M059J (cell line): ENCODE results near the gene SLC8A1. TPM values are rescaled to one million over a fixed set of nuclear protein-coding genes. Genes with fewer than 3 reads are reported as not detected.

Source experiments
- DNase-seq: peaks from one replicate; pipeline ENCODE4 v3.0.0-alpha.2; 2012; ENCODE audit warnings: low read depth
- total RNA-seq: library from RNA; depleted of rRNA; stranded (reverse); fragments of >200 nt; shearing (Covaris generic); gene quantifications from 2 replicates; pipeline ENCODE4 v1.2.3, GENCODE V29; 2014

SLC8A1 gene
- total RNA-seq, 1 experiment from 2014 or later, result 1.9 TPM

DNA sequence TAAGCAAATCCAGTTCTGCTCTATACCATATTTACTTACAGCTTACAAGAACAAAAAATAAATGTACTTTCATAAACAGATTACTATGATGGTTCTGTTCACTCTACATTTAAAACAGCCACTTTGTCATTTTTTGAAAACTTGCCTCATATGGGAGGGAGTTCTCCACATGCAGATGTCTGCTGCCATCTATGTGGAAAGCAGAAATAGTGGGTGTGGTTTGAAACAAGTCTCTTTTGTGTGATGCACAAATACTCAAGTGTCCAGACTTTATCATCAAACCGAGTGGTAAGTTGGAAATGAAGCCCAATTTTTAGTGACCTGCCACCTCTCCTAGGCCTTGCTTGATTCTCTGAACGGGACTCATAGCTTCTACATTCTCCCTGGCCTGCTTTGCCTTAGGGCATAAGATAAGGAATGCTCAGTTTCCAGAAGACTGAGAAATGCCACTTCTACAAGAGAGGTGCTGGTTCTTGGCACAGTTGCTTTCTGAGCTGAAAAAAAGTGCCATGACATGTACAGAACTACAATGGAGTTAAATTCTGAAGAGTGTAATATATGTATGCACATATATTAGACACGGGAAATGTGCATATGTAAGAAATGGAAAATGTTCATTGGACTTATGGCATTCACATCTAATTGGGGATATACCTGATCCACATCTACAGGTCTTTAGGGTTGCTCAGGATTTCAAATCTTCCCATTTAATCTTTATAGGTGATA, 221.0 kb downstream of the SLC8A1 start:
- peak; percentile 63 for DNase-seq

DNA sequence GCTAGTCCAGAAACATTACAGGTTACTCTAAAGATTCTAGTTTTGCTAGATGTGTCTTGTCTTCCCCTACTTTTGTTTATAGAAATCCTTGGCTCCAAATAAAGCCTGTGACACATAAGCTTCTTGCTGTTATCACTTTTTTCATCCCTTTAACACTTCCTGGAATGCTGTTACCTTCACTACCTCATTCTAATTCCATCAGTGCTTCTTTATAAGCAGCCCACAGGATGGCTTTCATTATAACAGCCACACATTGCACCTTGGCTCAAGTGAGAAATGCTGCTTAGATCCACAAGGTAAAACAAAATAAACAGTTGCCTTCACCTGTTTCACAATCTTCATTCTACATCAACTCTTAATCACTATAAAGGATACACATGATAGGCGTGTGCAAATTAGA, 221.7 kb downstream of the SLC8A1 start:
- no peak for DNase-seq

DNA sequence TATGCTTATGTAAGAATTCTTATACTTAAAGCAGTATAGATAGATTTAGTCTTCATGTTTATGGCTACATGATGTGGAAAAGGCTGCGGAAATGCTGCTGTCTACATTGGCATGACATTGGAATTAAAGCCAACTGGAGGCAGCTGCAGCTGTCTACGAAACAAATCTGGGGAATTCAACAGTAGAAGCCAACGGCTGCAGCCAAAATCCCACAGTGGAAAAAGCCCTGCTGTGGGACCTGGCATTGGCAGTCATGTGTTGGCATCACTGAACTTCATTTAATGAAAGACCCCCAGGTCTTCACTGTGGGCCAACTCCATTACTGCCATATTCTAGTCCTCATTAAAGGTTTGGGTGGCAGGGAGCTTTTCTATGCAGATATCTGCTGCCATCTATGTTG, 223.6 kb downstream of the SLC8A1 start:
- DNase-seq, result no peak

GRCh38 chr2:40227210-40227609, 224.7 kb downstream of the SLC8A1 start:
- DNase-seq, result peak; percentile 62

- DNase-seq, result no peak
Observed at GRCh38 chr2:40226637-40227036, 225.3 kb downstream of the SLC8A1 start.

- DNase-seq, result no peak
Observed at GRCh38 chr2:40225670-40226210, 226.2 kb downstream of the SLC8A1 start.

DNA sequence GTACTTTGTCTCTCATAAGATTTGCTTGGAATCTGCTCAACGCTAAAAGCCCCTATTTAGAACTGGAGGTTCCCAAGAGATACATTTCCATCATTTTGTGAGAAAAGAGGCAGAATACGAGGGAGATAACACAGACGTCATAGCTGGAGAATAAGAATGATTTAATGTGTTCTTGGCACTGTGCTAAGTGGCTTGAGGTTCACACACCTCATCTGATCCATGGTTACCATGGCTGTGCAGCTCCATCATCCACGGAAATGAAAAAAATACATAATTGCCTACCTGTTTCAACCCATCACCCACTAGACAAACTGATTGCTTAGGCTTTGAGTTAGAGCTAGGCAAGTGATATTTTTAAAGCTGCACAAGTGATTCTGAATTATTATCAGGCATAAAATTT, 227.6 kb downstream of the SLC8A1 start:
- DNase-seq, result no peak

- peak; percentile 49 for DNase-seq
Observed at GRCh38 chr2:40220177-40220925, 231.5 kb downstream of the SLC8A1 start.

DNA sequence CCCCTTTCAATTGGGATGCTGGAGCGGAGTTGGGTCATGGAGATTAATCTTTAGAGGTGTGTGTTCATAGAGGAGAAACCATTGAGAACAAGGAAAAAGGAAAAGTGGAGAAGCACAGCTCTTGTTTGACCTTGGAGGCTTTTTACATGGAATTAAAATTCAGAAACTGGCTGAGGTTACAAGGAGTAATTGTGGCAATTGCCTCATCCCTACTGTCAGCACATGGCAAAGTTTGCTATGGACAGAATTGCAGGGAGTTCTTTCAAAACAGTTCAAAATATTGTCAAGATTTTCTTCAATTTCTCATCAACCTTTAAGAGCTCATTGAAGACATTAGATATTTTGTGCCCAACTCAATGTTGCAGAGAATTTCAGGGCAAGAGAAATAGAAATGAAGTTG, 232.7 kb downstream of the SLC8A1 start:
- no peak for DNase-seq

DNA sequence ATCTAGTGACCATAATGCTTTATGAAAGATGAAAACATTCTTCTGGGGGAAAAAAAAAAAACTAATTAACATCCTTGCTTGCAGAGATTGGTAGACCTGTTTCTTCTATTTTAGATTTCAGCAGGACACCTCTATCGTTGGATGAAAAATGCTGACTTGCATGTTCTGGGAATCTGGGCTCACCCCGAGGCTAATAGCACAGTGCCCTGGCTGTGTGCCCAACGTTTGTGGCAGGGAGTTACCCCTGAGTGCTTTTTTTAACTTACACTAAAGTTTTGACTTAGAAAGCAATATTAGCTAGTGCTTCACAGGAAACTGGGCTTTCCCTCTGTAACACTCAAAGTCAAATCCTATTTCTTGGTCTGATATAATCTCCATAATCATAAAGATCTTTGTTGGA, 233.2 kb downstream of the SLC8A1 start:
- DNase-seq, result peak; percentile 75

- no peak for DNase-seq
Observed at GRCh38 chr2:40213619-40214018, 238.3 kb downstream of the SLC8A1 start.

DNA sequence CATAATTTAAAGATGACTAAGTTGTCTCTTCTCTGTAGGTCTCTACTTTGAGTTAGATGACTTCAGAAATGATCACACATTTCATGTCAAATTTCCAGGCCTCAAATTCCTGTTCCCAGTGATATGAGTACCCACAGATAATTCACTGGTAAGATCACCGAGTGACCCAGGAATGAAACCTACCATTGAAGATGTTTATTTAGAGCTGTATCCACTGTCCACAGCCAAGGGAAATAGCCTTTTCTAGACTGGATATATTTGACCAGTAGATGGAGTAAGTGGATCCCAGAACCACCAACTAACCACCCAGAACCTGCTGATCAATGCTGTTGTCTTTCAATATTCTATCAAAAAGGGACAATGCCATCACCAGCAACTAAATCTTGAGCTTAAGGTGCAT, 238.8 kb downstream of the SLC8A1 start:
- DNase-seq, result peak; percentile 34

- no peak for DNase-seq
Observed at GRCh38 chr2:40210968-40211353, 240.9 kb downstream of the SLC8A1 start.

DNA sequence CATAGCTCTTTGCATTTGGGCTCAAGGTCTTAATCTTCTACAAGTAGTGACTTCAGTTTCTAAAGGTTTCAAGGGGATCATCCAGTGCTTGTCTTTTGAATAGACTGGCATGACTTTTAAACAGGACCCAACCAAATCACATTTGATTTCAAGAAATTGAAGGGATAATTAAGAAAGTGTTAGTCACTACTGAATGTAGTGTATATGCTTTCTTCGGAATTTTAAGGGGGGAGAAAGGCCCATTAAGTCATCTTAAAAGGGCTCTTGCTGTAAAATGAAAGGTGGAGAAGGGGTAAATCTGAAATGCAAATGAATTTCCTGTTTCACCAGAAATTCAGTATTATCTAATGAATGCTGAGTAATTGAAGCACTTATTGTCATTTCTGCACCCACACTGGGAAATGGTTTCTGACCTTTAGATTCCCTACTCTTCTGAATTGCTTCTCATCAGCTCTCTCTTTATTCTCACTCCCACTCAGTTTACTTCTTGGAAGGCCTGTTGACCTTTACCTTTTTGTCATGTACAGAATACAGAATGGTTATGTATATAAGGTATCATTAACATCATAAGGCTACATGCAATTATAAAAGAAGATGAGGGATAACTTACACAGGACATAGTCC, 241.4 kb downstream of the SLC8A1 start:
- DNase-seq, result no peak

- no peak for DNase-seq
Observed at GRCh38 chr2:40209761-40210160, 242.1 kb downstream of the SLC8A1 start.

GRCh38 chr2:40208463-40208862, 243.4 kb downstream of the SLC8A1 start:
- no peak for DNase-seq

- DNase-seq, result peak; percentile 31
Observed at GRCh38 chr2:40204268-40204667, 247.6 kb downstream of the SLC8A1 start.

GRCh38 chr2:40202798-40203400, 249.0 kb downstream of the SLC8A1 start:
- peak; percentile 28 for DNase-seq

- DNase-seq, result peak; percentile 21
Observed at GRCh38 chr2:40201425-40201824, 250.5 kb downstream of the SLC8A1 start.

DNA sequence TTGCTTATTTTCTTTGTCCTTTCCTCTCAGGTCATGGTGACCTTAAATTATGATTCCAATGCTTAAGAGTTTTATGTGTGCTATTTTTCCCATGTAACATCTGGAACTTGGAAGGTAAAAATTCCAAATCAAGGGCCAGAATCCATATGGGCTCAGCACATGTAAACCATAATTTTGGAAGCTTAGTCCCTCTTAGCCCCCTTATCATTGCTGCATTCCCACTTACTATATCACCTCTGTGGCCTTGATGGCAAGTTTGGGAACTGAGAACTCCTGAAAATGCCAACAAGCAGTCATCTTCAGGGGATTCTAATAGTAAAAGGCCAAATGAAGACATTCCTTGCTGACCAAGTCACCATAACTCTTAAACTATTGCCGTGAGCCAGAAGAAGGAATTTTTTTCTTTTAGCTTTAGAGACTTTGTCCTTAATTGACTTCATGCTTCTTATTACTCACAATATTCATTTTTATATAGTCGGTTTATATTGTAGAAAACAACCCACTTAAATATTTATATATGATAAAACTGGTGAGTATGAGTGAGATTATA, 251.4 kb downstream of the SLC8A1 start:
- no peak for DNase-seq

GRCh38 chr2:40199771-40200170, 252.1 kb downstream of the SLC8A1 start:
- no peak for DNase-seq

GRCh38 chr2:40197121-40197520, 254.8 kb downstream of the SLC8A1 start:
- DNase-seq, result no peak
